Endothelial cell of umbilical vein (primary cell): ENCODE data around the gene EYS. TPM values are rescaled to one million over a fixed set of nuclear protein-coding genes. Genes with fewer than 3 reads are reported as not detected.

ENCODE experiments used
- BruUV-seq: library from RNA; stranded (reverse); fragments of 400-500 nt; replicated peaks from 2 replicates; lab custom pipeline; 2021; lab: Mats Ljungman, UMichigan
- CTCF ChIA-PET: fragments of 300-600, 350-600 bp; sonication (Branson Sonifier 250); formaldehyde crosslinking; loops from one replicate; lab custom pipeline; 2021; ENCODE audit warnings: antibody characterized with exemption, inconsistent platforms; lab: Charles Lee
- POLR2A ChIA-PET: fragments of 300-600, 350-600 bp; sonication (Branson Sonifier 250); formaldehyde crosslinking; loops from one replicate; lab custom pipeline; 2021; ENCODE audit warnings: antibody characterized with exemption, inconsistent platforms; lab: Charles Lee
- DNase-seq: peaks from one replicate; pipeline ENCODE4 v3.0.0-alpha.2; 2011; ENCODE audit warnings: low read depth, low spot score
- FAIRE-seq: peaks from 2 replicates; lab custom pipeline; 2011; peaks lifted over from hg19 to GRCh38; lab: Jason Lieb, UNC
- H2AFZ ChIP-seq: 2 replicates; pipeline ENCODE4 v1.6.0; 2012; ENCODE audit warnings: low read depth, low read length, control low read depth, inconsistent platforms
- H3K27ac ChIP-seq: 2 replicates; pipeline ENCODE4 v1.5.1; 2011; ENCODE audit warnings: low read depth, mild to moderate bottlenecking, control low read depth, low read length, moderate library complexity; ENCODE audit not compliant: insufficient read depth
- H3K27me3 ChIP-seq, 2 experiments: 2 replicates each; pipeline versions ENCODE4 v1.6.0 to v1.6.1; 2011; ENCODE audit warnings: low read length in 2 of 2, mixed read lengths in 1 of 2; ENCODE audit not compliant: control insufficient read depth in 2 of 2, insufficient read depth in 2 of 2
- H3K36me3 ChIP-seq, 2 experiments: 2 replicates in 1 of 2; 3 replicates in 1 of 2; pipeline ENCODE4 v1.5.1; 2011; ENCODE audit warnings: low read length in 2 of 2, mild to moderate bottlenecking in 1 of 2, moderate library complexity in 1 of 2; ENCODE audit not compliant: control insufficient read depth in 2 of 2, insufficient read depth in 2 of 2; ENCODE audit errors: extremely low read depth in 1 of 2
- H3K4me1 ChIP-seq: 3 replicates; pipeline ENCODE4 v1.5.1; 2011; ENCODE audit warnings: mild to moderate bottlenecking, low read length; ENCODE audit not compliant: control insufficient read depth, insufficient read depth; ENCODE audit errors: extremely low read depth
- H3K4me2 ChIP-seq: 2 replicates; pipeline ENCODE4 v1.6.1; 2011; ENCODE audit warnings: low read length, control low read depth, mixed read lengths; ENCODE audit not compliant: insufficient read depth
- H3K4me3 ChIP-seq, 3 experiments: fragments of 200-600 bp in 1 of 3; sonication (generic), shearing (Covaris generic) in 1 of 3; replicated peaks in 1 of 3; 2 replicates each; pipeline ENCODE4 v1.5.1; 2011 to 2016; ENCODE audit warnings: control low read depth in 3 of 3, low read length in 3 of 3, mild to moderate bottlenecking in 2 of 3, inconsistent platforms in 1 of 3, low read depth in 1 of 3, moderate library complexity in 1 of 3; ENCODE audit not compliant: insufficient read depth in 1 of 3
- H3K79me2 ChIP-seq: 2 replicates; pipeline ENCODE4 v1.6.0; 2012; ENCODE audit warnings: low read length, inconsistent platforms; ENCODE audit not compliant: control insufficient read depth, insufficient read depth
- H3K9ac ChIP-seq: replicated peaks from 2 replicates; pipeline ENCODE3; 2011; ENCODE audit warnings: low read length, control low read depth; ENCODE audit not compliant: insufficient read depth; ENCODE audit errors: extremely low read depth
- H3K9me1 ChIP-seq: replicated peaks from 3 replicates; pipeline ENCODE4 v1.6.0; 2011; ENCODE audit warnings: mild to moderate bottlenecking, low read length; ENCODE audit not compliant: control insufficient read depth, insufficient read depth; ENCODE audit errors: extremely low read depth
- H3K9me3 ChIP-seq: replicated peaks from 2 replicates; pipeline ENCODE4 v1.5.1; 2012; ENCODE audit warnings: low read length, inconsistent platforms; ENCODE audit not compliant: control insufficient read depth, insufficient read depth
- H4K20me1 ChIP-seq: replicated peaks from 2 replicates; pipeline ENCODE3; 2011; ENCODE audit warnings: mild to moderate bottlenecking, low read length; ENCODE audit not compliant: control insufficient read depth, insufficient read depth; ENCODE audit errors: extremely low read depth
- CTCF ChIP-seq, 2 donors: IDR thresholded peaks; 1 replicate in 1 of 2; 2 replicates in 1 of 2; pipeline ENCODE4 v1.5.1; 2011; ENCODE audit warnings: low read length in 2 of 2, mild to moderate bottlenecking in 2 of 2, moderate library complexity in 2 of 2, control low read depth in 1 of 2, inconsistent platforms in 1 of 2, low read depth in 1 of 2; ENCODE audit not compliant: insufficient read depth in 1 of 2; ENCODE audit errors: extremely low read depth in 1 of 2
- EZH2 ChIP-seq: IDR thresholded peaks from 2 replicates; pipeline ENCODE4 v1.6.1; 2012; ENCODE audit warnings: borderline replicate concordance, low read depth, mild to moderate bottlenecking, moderate library complexity, low read length, inconsistent platforms; ENCODE audit not compliant: severe bottlenecking
- FOS ChIP-seq: IDR thresholded peaks from 2 replicates; pipeline ENCODE4 v1.6.1; 2011; ENCODE audit warnings: mild to moderate bottlenecking, low read length, moderate library complexity, borderline replicate concordance; ENCODE audit not compliant: insufficient read depth
- GATA2 ChIP-seq: IDR thresholded peaks from 2 replicates; pipeline ENCODE4 v1.7.0; 2011; ENCODE audit warnings: low read depth, mild to moderate bottlenecking, moderate library complexity, mixed read lengths, low read length; ENCODE audit not compliant: insufficient read length, insufficient read depth
- JUN ChIP-seq: IDR thresholded peaks from 2 replicates; pipeline ENCODE4 v1.6.1; 2011; ENCODE audit warnings: borderline replicate concordance, low read depth; ENCODE audit not compliant: insufficient read length, insufficient read depth
- MAX ChIP-seq: IDR thresholded peaks from 2 replicates; pipeline ENCODE4 v1.6.1; 2011; ENCODE audit not compliant: insufficient read depth, insufficient read length
- MYC ChIP-seq: IDR thresholded peaks from one replicate; pipeline ENCODE4 v1.6.1; 2011; ENCODE audit warnings: mild to moderate bottlenecking, low read depth, low read length
- POLR2A ChIP-seq: IDR thresholded peaks from 2 replicates; pipeline ENCODE4 v1.6.1; 2012; ENCODE audit warnings: low read depth, mild to moderate bottlenecking, control low read depth, low read length
- POLR2AphosphoS5 ChIP-seq: IDR thresholded peaks from 2 replicates; pipeline ENCODE4 v1.6.1; 2012; ENCODE audit warnings: low read depth, mild to moderate bottlenecking, control low read depth, low read length, moderate library complexity; ENCODE audit not compliant: insufficient read depth
- dilution Hi-C: fragments of 300-500 bp; cut with MboI; formaldehyde crosslinking; loops from one replicate; pipeline ENCODE4 v1.15.0; 2019; ENCODE audit warnings: low sequenced_read_pairs; ENCODE audit not compliant: extremely low pct_ligation_motif_present
- intact Hi-C: fragments of 100-400 bp; cut with micrococcal nuclease; formaldehyde crosslinking; loops from one replicate; pipeline ENCODE4 v1.10.0; 2022
- polyA plus RNA-seq, 4 experiments: library from polyadenylated mRNA; depleted of rRNA in 3 of 4; stranded (reverse) in 3 of 4; unstranded in 1 of 4; fragments of >200 nt; gene quantifications; 2 replicates each; pipeline versions ENCODE4 v1.2.1 to v1.2.3, GENCODE V29; 2011 to 2012; ENCODE audit warnings: missing spikeins in 1 of 4
- total RNA-seq: library from RNA; stranded (reverse); gene quantifications from 2 replicates; pipeline ENCODE4 v1.2.3, GENCODE V29; 2021

The EYS gene
- total and polyA plus RNA-seq, 2 donors (not counting 3 experiments of a cell fraction or from before 2014, with no cell fraction given) = 0.01 to 0.27 TPM

GRCh38 chr6:64476935-64477334 lies 1230.1 kb downstream of the EYS start:
- H3K4me3 ChIP-seq = no peak overlapping the region
- BruUV-seq = no TSS peak
- H3K4me1 ChIP-seq = no peaks in the 10 kb centered on the region
- H3K9ac ChIP-seq = no peak overlapping the region
- no peaks in the 10 kb centered on the region for H3K36me3 ChIP-seq
- H3K4me2 ChIP-seq = no peak overlapping the region
- DNase-seq (no peak), FAIRE-seq (no peak)
- no peaks in the 10 kb centered on the region for H3K79me2 ChIP-seq
- dilution Hi-C loops (no loop called here), intact Hi-C loops (no loop called here)
- no peak overlapping the region for H2AFZ ChIP-seq
- ChIA-PET CTCF (no interaction called here), POLR2A (no interaction called here)
- H4K20me1 ChIP-seq = no peaks in the 10 kb centered on the region
- TF ChIP-seq MAX (no peak), MYC (no peak), CTCF (IDR thresholded peaks at IDR 0.05; ENCODE audit: extremely low read depth in 1 of 2, insufficient read depth in 1 of 2, low read depth in 1 of 2, low read length in 2 of 2) (no peak), EZH2 (no peak), JUN (no peak), POLR2A (no peak), GATA2 (no peak), POLR2AphosphoS5 (no peak), FOS (no peak)
- no peaks in the 10 kb centered on the region for H3K9me3 ChIP-seq
- no peak overlapping the region for H3K27ac ChIP-seq
- H3K9me1 ChIP-seq = no peaks in the 10 kb centered on the region
- no peaks in the 10 kb centered on the region for H3K27me3 ChIP-seq
